ENCODE data around the gene MAPK1. TPM values are rescaled to one million over a fixed set of nuclear protein-coding genes. Genes with fewer than 3 reads are reported as not detected.
"Not testable (repeated sequence)": the region's sequence is repeated elsewhere in the genome, so short reads cannot be mapped to it uniquely, and the experiment has no call there.

MAPK1 gene
- total and polyA plus RNA-seq, 8 donors: 89.8 to 171 (median 104) TPM

DNA sequence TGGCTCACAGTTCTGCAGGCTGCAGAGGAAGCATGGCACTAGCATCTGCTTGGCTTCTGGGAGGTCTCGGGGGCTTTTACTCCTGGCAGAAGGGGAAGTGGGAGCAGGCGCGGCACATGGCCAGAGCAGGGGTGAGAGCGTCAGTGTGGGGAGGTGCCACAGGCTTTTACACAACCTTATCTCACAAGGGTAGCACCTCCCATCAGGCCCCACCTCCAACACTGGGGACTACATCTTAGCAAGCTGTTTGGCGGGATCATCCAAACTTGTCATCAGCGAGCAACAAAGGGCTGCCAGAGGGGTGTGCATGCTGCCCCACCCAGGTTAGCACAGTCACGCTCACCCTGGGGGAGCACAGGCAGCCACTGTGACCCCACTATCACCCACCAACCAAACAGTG, 112.9 kb downstream of the MAPK1 start:
- intact Hi-C loops (cut with DNase I): no loop called here
- H3K27me3 ChIP-seq: no peaks in the 10 kb centered on the region

DNA sequence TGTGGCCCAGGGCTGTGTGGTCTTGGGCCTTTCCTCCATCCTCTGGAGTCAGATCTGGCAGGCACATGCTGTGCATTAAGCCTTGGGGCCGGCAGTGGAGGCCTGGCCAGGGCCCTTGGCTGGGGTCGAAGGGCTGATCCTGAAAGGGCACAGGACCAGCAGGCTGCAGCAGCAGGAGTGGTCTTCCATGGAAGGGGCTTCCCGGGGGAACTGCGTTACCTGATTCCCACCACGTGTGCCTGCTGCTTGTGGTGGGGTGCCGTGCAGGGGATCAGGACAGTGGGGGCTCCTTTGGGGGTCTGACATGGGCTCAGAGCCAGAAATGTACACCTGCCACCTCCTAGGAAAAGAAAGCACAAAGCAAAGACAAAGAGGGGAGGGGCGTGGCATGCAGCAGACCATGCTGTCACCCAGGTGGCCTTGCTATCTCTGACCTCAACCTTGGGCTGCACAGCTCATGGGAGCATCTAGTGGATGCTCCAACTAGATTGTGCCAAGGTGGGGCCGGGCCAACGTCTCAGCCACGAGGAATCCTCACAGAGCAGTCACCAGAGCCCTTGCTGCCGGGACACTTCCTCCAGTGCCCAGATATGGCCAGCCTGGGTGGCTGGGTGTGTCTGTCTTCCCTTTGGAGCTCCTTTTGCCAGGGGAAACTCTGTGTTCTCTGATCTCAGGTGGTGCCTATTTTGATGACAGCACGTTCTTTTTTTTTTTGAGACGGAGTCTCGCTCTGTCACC, 113.9 kb downstream of the MAPK1 start:
- TF ChIP-seq, protein P1, sequence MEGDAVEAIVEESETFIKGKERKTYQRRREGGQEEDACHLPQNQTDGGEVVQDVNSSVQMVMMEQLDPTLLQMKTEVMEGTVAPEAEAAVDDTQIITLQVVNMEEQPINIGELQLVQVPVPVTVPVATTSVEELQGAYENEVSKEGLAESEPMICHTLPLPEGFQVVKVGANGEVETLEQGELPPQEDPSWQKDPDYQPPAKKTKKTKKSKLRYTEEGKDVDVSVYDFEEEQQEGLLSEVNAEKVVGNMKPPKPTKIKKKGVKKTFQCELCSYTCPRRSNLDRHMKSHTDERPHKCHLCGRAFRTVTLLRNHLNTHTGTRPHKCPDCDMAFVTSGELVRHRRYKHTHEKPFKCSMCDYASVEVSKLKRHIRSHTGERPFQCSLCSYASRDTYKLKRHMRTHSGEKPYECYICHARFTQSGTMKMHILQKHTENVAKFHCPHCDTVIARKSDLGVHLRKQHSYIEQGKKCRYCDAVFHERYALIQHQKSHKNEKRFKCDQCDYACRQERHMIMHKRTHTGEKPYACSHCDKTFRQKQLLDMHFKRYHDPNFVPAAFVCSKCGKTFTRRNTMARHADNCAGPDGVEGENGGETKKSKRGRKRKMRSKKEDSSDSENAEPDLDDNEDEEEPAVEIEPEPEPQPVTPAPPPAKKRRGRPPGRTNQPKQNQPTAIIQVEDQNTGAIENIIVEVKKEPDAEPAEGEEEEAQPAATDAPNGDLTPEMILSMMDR (IDR thresholded peaks at IDR 0.05): no peak
- no peak overlapping the region for H3K27ac ChIP-seq
- DNase-seq (no peak), ATAC-seq (no peak)
- no peak overlapping the region for H3K4me3 ChIP-seq
- intact Hi-C loops (cut with DNase I): no loop called here
- no peaks in the 10 kb centered on the region for H3K9me3 ChIP-seq
- peaks cover 0 to 34% of the 10 kb centered on the region in 2 donors for H3K36me3 ChIP-seq
- no peaks in the 10 kb centered on the region for H3K27me3 ChIP-seq
- peaks cover 0 to 17% of the 10 kb centered on the region in 2 donors for H3K4me1 ChIP-seq

More for the DNA sequence above, 112.9 kb downstream of the MAPK1 start:
- Histone ChIP-seq H3K36me3 (peaks cover 0 to 39% of the 10 kb centered on the region in 2 donors), H3K9me3 (no peaks in the 10 kb centered on the region), H3K4me3 (no peak overlapping the region), H3K27ac (no peak overlapping the region), H3K4me1 (peaks cover 0 to 17% of the 10 kb centered on the region in 2 donors)
- peak; percentile 53 for ATAC-seq
- TF ChIP-seq, protein P1 (IDR thresholded peaks at IDR 0.05): no peak
- DNase-seq: no peak

DNA sequence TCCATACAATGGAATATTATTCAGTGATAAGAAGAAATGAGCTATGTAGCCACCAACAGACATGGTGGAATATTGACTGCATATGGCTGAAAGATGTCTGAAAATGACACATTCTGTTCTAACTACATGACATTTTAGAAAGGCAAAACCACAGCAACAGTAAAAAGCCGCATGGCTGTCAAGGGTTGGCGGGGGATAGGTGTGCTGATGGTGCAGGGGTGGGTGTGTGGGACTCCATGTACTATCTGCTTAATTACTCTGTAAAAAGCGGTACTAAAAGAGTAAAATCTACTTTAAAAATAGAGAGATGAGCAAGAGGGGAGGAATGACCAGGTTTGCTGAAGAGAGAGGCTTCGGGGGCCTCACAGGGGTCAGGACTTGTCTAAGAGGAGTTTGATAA, 115.2 kb downstream of the MAPK1 start:
- no peak for ATAC-seq
- TF ChIP-seq, protein P1 (IDR thresholded peaks at IDR 0.05): no peak
- DNase-seq: no peak
- no peaks in the 10 kb centered on the region for H3K27me3 ChIP-seq
- H3K27ac ChIP-seq: no peak overlapping the region
- H3K9me3 ChIP-seq: no peaks in the 10 kb centered on the region
- H3K4me1 ChIP-seq: peaks cover 0 to 12% of the 10 kb centered on the region in 2 donors
- peaks cover 0 to 22% of the 10 kb centered on the region in 2 donors for H3K36me3 ChIP-seq
- no peak overlapping the region for H3K4me3 ChIP-seq
- intact Hi-C loops (cut with DNase I): no loop called here

GRCh38 chr22:21745948-21746347, 121.5 kb downstream of the MAPK1 start:
- TF ChIP-seq, protein P1 (IDR thresholded peaks at IDR 0.05): no peak
- Histone ChIP-seq H3K27ac (no peak overlapping the region), H3K4me3 (no peak overlapping the region), H3K36me3 (no peaks in the 10 kb centered on the region), H3K9me3 (no peaks in the 10 kb centered on the region), H3K27me3 (no peaks in the 10 kb centered on the region), H3K4me1 (no peaks in the 10 kb centered on the region)
- DNase-seq (no peak), ATAC-seq (no peak)
- intact Hi-C loops (cut with DNase I): no loop called here

DNA sequence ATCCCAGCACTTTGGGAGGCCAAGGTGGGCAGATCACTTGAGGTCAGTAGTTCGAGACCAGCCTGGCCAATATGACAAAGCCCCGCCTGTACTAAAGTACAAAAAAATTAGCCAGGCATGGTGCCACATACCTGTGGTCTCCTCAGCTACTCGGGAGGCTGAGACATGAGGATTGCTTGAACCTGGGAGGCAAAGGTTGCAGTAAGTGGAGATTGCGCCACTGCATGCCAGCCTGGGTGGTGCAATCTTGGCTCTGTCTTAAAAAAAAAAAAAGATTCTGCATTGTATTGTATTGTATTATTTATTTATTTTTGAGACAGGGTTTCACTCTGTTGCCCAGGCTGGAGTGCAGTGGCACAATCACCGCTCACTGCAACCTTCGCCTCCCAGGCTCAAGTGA, 122.5 kb downstream of the MAPK1 start:
- H3K36me3 ChIP-seq; DNase-seq; intact Hi-C loops (cut with DNase I); ATAC-seq; H3K4me3 ChIP-seq; H3K27me3 ChIP-seq; H3K9me3 ChIP-seq; H3K27ac ChIP-seq; H3K4me1 ChIP-seq: not testable (repeated sequence)

GRCh38 chr22:21741790-21742189, 125.7 kb downstream of the MAPK1 start:
- H3K4me1 ChIP-seq: no peaks in the 10 kb centered on the region
- ATAC-seq (no peak), DNase-seq (no peak)
- TF ChIP-seq, protein P1 (IDR thresholded peaks at IDR 0.05): no peak
- H3K4me3 ChIP-seq: no peak overlapping the region
- no peaks in the 10 kb centered on the region for H3K9me3 ChIP-seq
- no peak overlapping the region for H3K27ac ChIP-seq
- intact Hi-C loops (cut with DNase I): no loop called here
- H3K36me3 ChIP-seq: no peaks in the 10 kb centered on the region
- H3K27me3 ChIP-seq: no peaks in the 10 kb centered on the region

Data from left lung (tissue), 10 donors.